ENCODE data around the gene CRPPA. TPM values are rescaled to one million over a fixed set of nuclear protein-coding genes. Genes with fewer than 3 reads are reported as not detected.

The CRPPA gene
- total RNA-seq, 1 experiment from 2014 or later, result 3.4 TPM

- DNase-seq (ENCODE audit: low read depth), result no peak
Observed at GRCh38 chr7:16423761-16424160, 2.4 kb upstream of the CRPPA start.

- no peak for DNase-seq (ENCODE audit: low read depth)
Observed at GRCh38 chr7:16422917-16423316, 1.6 kb upstream of the CRPPA start.

- peak; percentile 53 for DNase-seq (ENCODE audit: low read depth)
Observed at GRCh38 chr7:16422103-16422435, 731 bp upstream of the CRPPA start.

- peak; percentile 94 for DNase-seq (ENCODE audit: low read depth)
Observed at GRCh38 chr7:16420649-16421332, 547 bp downstream of the CRPPA start.

GRCh38 chr7:16420329-16420648 lies 1.0 kb downstream of the CRPPA start:
- no peak for DNase-seq (ENCODE audit: low read depth)

GRCh38 chr7:16419859-16420258 lies 1.5 kb downstream of the CRPPA start:
- DNase-seq (ENCODE audit: low read depth), result no peak

- no peak for DNase-seq (ENCODE audit: low read depth)
Observed at GRCh38 chr7:16419126-16419525, 2.2 kb downstream of the CRPPA start.

- DNase-seq (ENCODE audit: low read depth), result no peak
Observed at GRCh38 chr7:16417906-16418305, 3.4 kb downstream of the CRPPA start.

- DNase-seq (ENCODE audit: low read depth), result peak; percentile 85
Observed at GRCh38 chr7:16416289-16417282, 4.8 kb downstream of the CRPPA start.

- DNase-seq (ENCODE audit: low read depth), result no peak
Observed at GRCh38 chr7:16412274-16413254, 8.8 kb downstream of the CRPPA start.

GRCh38 chr7:16411391-16411790 lies 9.9 kb downstream of the CRPPA start:
- DNase-seq (ENCODE audit: low read depth), result no peak

- DNase-seq (ENCODE audit: low read depth), result peak; percentile 37
Observed at GRCh38 chr7:16409777-16410176, 11.6 kb downstream of the CRPPA start.

- DNase-seq (ENCODE audit: low read depth), result no peak
Observed at GRCh38 chr7:16404636-16405035, 16.7 kb downstream of the CRPPA start.

GRCh38 chr7:16403475-16403874 lies 17.9 kb downstream of the CRPPA start:
- no peak for DNase-seq (ENCODE audit: low read depth)

- DNase-seq (ENCODE audit: low read depth), result no peak
Observed at GRCh38 chr7:16402940-16403339, 18.4 kb downstream of the CRPPA start.

GRCh38 chr7:16402091-16402490 lies 19.2 kb downstream of the CRPPA start:
- no peak for DNase-seq (ENCODE audit: low read depth)

GRCh38 chr7:16400893-16401275 lies 20.5 kb downstream of the CRPPA start:
- DNase-seq (ENCODE audit: low read depth), result no peak

GRCh38 chr7:16399916-16400892 lies 21.1 kb downstream of the CRPPA start:
- DNase-seq (ENCODE audit: low read depth), result no peak

- DNase-seq (ENCODE audit: low read depth), result no peak
Observed at GRCh38 chr7:16399265-16399831, 22.0 kb downstream of the CRPPA start.
